ENCODE measurements around the gene CFL1.

GRCh38 chr11:65883786-65884715, 26.1 kb upstream of the CFL1 start:
- TF ChIP-seq POLR2AphosphoS5 (IDR thresholded peaks at IDR 0.05; ENCODE audit: borderline replicate concordance, low read depth, low read length) (no peak), EZH2 (IDR thresholded peaks at IDR 0.05) (no peak), FOXP2 (optimal IDR thresholded peaks at IDR 0.05; ENCODE audit: control extremely low read depth, extremely low read length, insufficient read depth) (no peak)

All from SK-N-MC (cell line).